H54 (cell line): Measurements from ENCODE around the gene DBX1.
A peak's percentile ranks its signal among the peaks of the same experiment; 100 is the strongest.

ENCODE experiments used
- DNase-seq: peaks from one replicate; pipeline ENCODE4 v3.0.0; 2011; ENCODE audit warnings: low spot score, mixed read lengths; ENCODE audit not compliant: insufficient read length
- FAIRE-seq: peaks from 3 replicates; lab custom pipeline; 2011; peaks lifted over from hg19 to GRCh38; lab: Jason Lieb, UNC
- POLR2A ChIP-seq: IDR thresholded peaks from 2 replicates; pipeline ENCODE4 v1.6.1; 2011; ENCODE audit warnings: low read depth, mild to moderate bottlenecking, low read length

Gene DBX1

GRCh38 chr11:20177136-20177535 lies 16.9 kb upstream of the DBX1 start:
- no peak for FAIRE-seq
- no peak for DNase-seq
- TF ChIP-seq POLR2A: no peak

DNA sequence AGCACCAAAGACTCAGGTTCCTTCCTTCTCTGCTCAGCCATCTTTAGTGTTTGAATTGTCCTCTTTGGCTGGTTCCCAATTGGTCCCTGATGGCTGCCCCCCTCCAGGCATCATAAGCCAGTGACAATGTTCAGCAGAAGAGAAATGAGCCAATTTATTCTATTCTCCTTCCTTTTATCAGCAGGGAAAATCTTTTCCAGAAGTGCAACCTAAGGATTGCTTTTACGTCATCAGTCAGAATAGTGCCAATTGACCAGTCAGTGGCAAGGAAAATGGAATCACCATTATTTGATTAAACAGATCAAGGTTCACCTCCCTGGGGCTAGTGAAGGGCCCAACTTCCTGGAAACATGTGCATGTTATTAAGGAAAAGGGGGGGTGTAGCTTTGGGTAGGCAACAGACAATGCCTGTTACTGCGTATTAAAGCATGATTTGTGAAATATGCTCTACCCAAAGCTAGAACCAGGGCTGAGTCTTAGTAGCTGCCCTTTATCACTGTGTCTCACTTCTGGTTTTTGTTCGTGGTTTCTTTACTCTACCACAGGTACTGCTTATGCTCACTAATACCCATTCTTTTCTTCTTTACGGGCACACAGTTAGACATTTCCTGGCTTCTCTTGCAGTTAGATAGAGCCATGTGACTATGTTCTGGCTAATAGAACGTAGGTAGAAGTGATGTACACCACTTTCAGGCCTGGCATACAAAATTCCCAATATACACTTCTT lies 12.6 kb upstream of the DBX1 start:
- no peak for DNase-seq
- TF ChIP-seq POLR2A: no peak
- FAIRE-seq: no peak

GRCh38 chr11:20163783-20164481 lies 3.7 kb upstream of the DBX1 start:
- FAIRE-seq (no peak), DNase-seq (no peak)
- TF ChIP-seq POLR2A: no peak

GRCh38 chr11:20162824-20163782 lies 2.8 kb upstream of the DBX1 start:
- DNase-seq: no peak
- TF ChIP-seq POLR2A: no peak
- no peak for FAIRE-seq

DNA sequence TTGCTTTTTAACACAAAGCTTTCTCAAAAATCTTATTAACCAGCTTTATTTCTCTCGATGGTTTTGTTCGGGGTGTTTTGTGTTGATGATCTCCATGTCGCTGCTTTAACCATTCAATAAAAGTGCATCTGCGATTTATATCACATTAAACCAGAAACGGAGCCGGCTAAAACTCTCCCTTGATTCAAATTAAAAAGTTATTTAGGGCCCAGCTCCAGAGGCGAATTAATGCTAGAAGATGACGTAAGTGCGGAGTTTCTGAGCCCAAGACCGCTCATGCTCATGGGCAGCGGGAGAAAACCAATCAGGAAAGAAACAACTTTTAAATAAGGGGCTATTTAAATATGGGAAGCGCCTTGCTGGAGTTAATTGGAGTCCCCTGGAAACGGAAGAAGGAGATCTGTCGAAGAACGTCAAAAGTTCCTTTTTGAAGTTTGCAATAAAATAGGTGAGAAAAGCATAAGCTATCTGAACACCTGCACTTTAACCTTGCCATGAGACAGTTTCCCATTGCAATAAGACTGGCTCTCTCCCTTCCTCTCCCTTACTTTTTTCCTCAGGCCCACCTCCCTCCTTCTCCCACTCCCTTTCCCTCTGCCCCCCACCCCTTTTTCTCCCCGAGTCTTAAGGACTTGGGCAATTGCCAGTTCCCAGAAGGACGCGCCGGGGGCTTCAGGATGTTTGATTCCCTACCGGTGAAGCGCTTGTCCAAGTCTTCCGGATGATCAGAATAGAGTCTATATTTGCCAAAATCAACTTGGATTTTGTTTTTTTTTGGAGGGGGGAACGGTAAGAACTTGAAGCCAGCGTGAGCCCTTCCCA lies 1.9 kb upstream of the DBX1 start:
- FAIRE-seq: no peak
- no peak for TF ChIP-seq POLR2A
- no peak for DNase-seq

GRCh38 chr11:20161230-20161918 lies 1.1 kb upstream of the DBX1 start:
- no peak for TF ChIP-seq POLR2A
- FAIRE-seq: no peak
- DNase-seq: no peak

- no peak for DNase-seq
- no peak for TF ChIP-seq POLR2A
- FAIRE-seq: no peak
Observed at GRCh38 chr11:20159466-20160381, 551 bp downstream of the DBX1 start.

GRCh38 chr11:20158597-20159257 lies 1.5 kb downstream of the DBX1 start:
- TF ChIP-seq POLR2A: no peak
- FAIRE-seq (no peak), DNase-seq (peak; percentile 43)

- no peak for TF ChIP-seq POLR2A
- DNase-seq (no peak), FAIRE-seq (no peak)
Observed at GRCh38 chr11:20157728-20158127, 2.5 kb downstream of the DBX1 start.

DNA sequence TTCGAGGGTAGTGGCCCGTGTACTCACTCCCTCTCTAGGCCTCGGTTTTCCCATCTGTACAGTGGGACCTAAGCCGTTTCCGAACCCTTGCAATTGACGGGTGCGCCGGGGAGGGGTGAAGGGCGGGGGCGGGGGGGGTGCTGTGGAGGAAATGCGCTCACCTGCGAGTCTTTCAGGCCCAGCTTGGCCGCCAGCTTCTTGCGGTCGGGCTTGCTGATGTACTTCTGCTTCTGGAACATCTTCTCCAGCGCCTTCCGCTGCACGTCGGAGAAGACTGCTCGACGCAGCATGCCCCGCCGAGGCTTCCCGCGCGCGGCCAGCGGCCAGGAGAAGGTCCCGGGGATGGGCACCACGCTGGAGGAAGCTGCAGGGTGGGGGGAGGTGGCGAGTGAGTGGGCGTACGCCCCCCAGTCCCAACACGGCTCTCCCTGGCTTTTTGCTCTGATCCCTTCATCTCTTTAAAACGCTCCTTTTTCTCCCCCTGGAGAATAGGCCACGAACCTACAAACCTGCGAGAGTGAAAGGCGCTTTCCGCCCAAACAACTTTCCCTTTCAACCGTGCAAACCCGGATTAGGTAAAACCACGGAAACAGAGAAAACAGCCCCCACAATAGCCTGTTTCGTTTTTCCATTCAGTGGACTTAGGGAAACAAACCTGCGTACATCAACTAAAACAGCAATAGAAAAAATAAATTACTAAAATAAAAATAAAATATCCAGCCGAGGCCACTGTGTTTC lies 3.2 kb downstream of the DBX1 start:
- DNase-seq (no peak), FAIRE-seq (no peak)
- TF ChIP-seq POLR2A: no peak
